ENCODE results near the gene CABLES1. TPM values are rescaled to one million over a fixed set of nuclear protein-coding genes. Genes with fewer than 3 reads are reported as not detected.
A peak's percentile ranks its signal among the peaks of the same experiment; 100 is the strongest.

CABLES1 gene
- polyA plus RNA-seq, 1 donor (not counting 4 experiments of a cell fraction or from before 2014, with no cell fraction given), result 1.00 TPM

DNA sequence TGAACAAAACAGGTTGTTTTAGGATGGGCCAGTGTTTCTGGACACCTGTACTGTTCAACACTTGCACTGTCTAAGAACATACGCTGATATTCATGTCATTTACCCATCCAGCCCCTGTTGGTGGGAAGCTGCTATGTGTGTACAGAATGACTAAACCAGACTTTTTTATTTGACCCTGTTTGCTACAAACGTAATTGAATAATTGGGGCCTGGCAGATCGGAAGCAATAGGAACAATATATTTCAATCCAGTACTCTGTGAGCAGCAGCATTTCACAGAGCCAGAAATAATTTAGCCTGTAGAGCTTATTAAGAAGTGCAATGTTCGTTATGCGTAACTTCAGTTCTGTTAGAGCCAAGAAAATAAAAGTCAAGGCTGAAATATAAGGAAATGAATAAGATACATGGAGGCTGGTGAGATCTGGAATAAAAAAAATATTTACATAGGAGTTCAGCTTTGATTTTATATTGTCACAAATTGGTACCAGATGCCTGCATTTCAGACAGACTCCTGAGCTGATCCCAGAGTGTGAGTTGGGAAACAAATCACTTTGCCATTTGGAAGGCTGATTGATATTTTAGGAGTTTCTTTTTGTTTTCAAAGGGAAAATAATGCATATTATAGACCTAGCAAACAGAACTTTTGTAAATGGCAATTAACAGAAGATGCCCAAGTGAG, 19.7 kb downstream of the CABLES1 start:
- H3K27ac ChIP-seq (ENCODE audit: control insufficient read depth, insufficient read depth, low read length), result no peak overlapping the region
- H2AFZ ChIP-seq (ENCODE audit: control insufficient read depth, low read length), result peak overlapping the region; percentile 84
- DNase-seq (ENCODE audit: low read depth, low spot score), result no peak
- peaks cover 7% of the 10 kb centered on the region for H3K4me1 ChIP-seq (ENCODE audit: control insufficient read depth, extremely low read depth, insufficient read depth, low read length)
- no peak for TF ChIP-seq EZH2 (IDR thresholded peaks at IDR 0.05; ENCODE audit: low read length)
- TF ChIP-seq, protein P1, sequence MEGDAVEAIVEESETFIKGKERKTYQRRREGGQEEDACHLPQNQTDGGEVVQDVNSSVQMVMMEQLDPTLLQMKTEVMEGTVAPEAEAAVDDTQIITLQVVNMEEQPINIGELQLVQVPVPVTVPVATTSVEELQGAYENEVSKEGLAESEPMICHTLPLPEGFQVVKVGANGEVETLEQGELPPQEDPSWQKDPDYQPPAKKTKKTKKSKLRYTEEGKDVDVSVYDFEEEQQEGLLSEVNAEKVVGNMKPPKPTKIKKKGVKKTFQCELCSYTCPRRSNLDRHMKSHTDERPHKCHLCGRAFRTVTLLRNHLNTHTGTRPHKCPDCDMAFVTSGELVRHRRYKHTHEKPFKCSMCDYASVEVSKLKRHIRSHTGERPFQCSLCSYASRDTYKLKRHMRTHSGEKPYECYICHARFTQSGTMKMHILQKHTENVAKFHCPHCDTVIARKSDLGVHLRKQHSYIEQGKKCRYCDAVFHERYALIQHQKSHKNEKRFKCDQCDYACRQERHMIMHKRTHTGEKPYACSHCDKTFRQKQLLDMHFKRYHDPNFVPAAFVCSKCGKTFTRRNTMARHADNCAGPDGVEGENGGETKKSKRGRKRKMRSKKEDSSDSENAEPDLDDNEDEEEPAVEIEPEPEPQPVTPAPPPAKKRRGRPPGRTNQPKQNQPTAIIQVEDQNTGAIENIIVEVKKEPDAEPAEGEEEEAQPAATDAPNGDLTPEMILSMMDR (optimal IDR thresholded peaks at IDR 0.05 in 1 of 3, IDR thresholded peaks at IDR 0.05 in 1 of 3, conservative IDR thresholded peaks at IDR 0.05 in 1 of 3; ENCODE audit: extremely low read depth in 1 of 3, insufficient read depth in 2 of 3, low read length in 3 of 3), result no peak
- H3K9me1 ChIP-seq (ENCODE audit: control insufficient read depth, extremely low read depth, insufficient read depth, low read length), result no peaks in the 10 kb centered on the region
- no peak overlapping the region for H3K4me3 ChIP-seq (ENCODE audit: control insufficient read depth in 2 of 3, extremely low read depth in 1 of 3, insufficient read depth in 2 of 3, low read depth in 1 of 3, low read length in 3 of 3)
- H3K36me3 ChIP-seq (ENCODE audit: control insufficient read depth in 2 of 2, extremely low read depth in 1 of 2, insufficient read depth in 2 of 2, low read length in 2 of 2), result no peaks in the 10 kb centered on the region
- H3K27me3 ChIP-seq (ENCODE audit: control insufficient read depth, extremely low read depth, insufficient read depth, low read length), result no peaks in the 10 kb centered on the region
- H3K79me2 ChIP-seq (ENCODE audit: control insufficient read depth, insufficient read depth, low read length), result no peaks in the 10 kb centered on the region
- H4K20me1 ChIP-seq (ENCODE audit: control insufficient read depth, extremely low read depth, insufficient read depth, low read length), result no peaks in the 10 kb centered on the region
- no peaks in the 10 kb centered on the region for H3K9me3 ChIP-seq (ENCODE audit: control insufficient read depth, low read depth, low read length)
- H3K9ac ChIP-seq (ENCODE audit: control insufficient read depth, extremely low read depth, insufficient read depth, low read length), result no peak overlapping the region
- dilution Hi-C loops (cut with MboI; ENCODE audit: extremely low pct_ligation_motif_present, low sequenced_read_pairs), result no loop called here
- peak overlapping the region; percentile 41 for H3K4me2 ChIP-seq (ENCODE audit: control insufficient read depth, extremely low read depth, insufficient read depth, low read depth, low read length)
- FAIRE-seq, result no peak

DNA sequence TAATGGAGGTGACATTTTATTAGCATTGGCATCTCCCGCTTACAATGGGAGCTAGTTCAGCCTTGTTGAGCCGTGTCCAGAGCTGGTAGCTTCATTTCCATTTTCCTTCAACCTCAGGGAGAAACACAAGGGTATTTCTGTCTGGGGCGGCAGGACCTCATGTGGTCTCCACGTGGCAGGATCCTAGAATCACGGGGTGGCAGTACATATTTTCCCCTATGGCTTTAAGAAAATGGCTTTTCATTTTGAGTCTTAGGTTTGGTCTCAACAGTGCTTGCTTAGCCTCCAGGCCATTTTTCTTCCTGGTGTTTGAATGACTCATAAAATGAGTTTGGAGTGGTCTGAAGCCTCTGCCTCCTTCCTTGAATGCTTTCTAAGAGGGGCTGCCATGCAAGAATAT, 20.3 kb downstream of the CABLES1 start:
- DNase-seq (ENCODE audit: low read depth, low spot score) (no peak), FAIRE-seq (peak; percentile 70)
- Histone ChIP-seq H3K4me3 (ENCODE audit: control insufficient read depth in 2 of 3, extremely low read depth in 1 of 3, insufficient read depth in 2 of 3, low read depth in 1 of 3, low read length in 3 of 3) (no peak overlapping the region), H3K9me3 (ENCODE audit: control insufficient read depth, low read depth, low read length) (no peaks in the 10 kb centered on the region), H3K27ac (ENCODE audit: control insufficient read depth, insufficient read depth, low read length) (no peak overlapping the region), H2AFZ (ENCODE audit: control insufficient read depth, low read length) (peak overlapping the region; percentile 84), H3K79me2 (ENCODE audit: control insufficient read depth, insufficient read depth, low read length) (no peaks in the 10 kb centered on the region), H3K9me1 (ENCODE audit: control insufficient read depth, extremely low read depth, insufficient read depth, low read length) (no peaks in the 10 kb centered on the region), H4K20me1 (ENCODE audit: control insufficient read depth, extremely low read depth, insufficient read depth, low read length) (no peaks in the 10 kb centered on the region), H3K4me1 (ENCODE audit: control insufficient read depth, extremely low read depth, insufficient read depth, low read length) (peaks cover 7% of the 10 kb centered on the region), H3K27me3 (ENCODE audit: control insufficient read depth, extremely low read depth, insufficient read depth, low read length) (no peaks in the 10 kb centered on the region), H3K4me2 (ENCODE audit: control insufficient read depth, extremely low read depth, insufficient read depth, low read depth, low read length) (peak overlapping the region; percentile 41), H3K9ac (ENCODE audit: control insufficient read depth, extremely low read depth, insufficient read depth, low read length) (no peak overlapping the region), H3K36me3 (ENCODE audit: control insufficient read depth in 2 of 2, extremely low read depth in 1 of 2, insufficient read depth in 2 of 2, low read length in 2 of 2) (no peaks in the 10 kb centered on the region)
- TF ChIP-seq, protein P1 (optimal IDR thresholded peaks at IDR 0.05 in 1 of 3, IDR thresholded peaks at IDR 0.05 in 1 of 3, conservative IDR thresholded peaks at IDR 0.05 in 1 of 3; ENCODE audit: extremely low read depth in 1 of 3, insufficient read depth in 2 of 3, low read length in 3 of 3), result no peak
- TF ChIP-seq EZH2 (IDR thresholded peaks at IDR 0.05; ENCODE audit: low read length), result no peak
- dilution Hi-C loops (cut with MboI; ENCODE audit: extremely low pct_ligation_motif_present, low sequenced_read_pairs), result no loop called here

All from keratinocyte (primary cell).